ENCODE measurements around the gene IL1RL1.

IL1RL1 gene

GRCh38 chr2:102337012-102337411 lies 25.6 kb downstream of the IL1RL1 start:
- no peak for DNase-seq

- no peak for DNase-seq
Observed at GRCh38 chr2:102337481-102338386, 26.4 kb downstream of the IL1RL1 start.

- DNase-seq = no peak
Observed at GRCh38 chr2:102340778-102341177, 29.4 kb downstream of the IL1RL1 start.

GRCh38 chr2:102342888-102343287 lies 31.5 kb downstream of the IL1RL1 start:
- DNase-seq = no peak

- no peak for DNase-seq
Observed at GRCh38 chr2:102344397-102344796, 33.0 kb downstream of the IL1RL1 start.

GRCh38 chr2:102345329-102345920 lies 34.1 kb downstream of the IL1RL1 start:
- DNase-seq = no peak

- DNase-seq = no peak
Observed at GRCh38 chr2:102346381-102347130, 35.2 kb downstream of the IL1RL1 start.

- DNase-seq = no peak
Observed at GRCh38 chr2:102350137-102350793, 38.9 kb downstream of the IL1RL1 start.

GRCh38 chr2:102355526-102356380 lies 44.4 kb downstream of the IL1RL1 start, which contains the start of gene IL18R1:
IL18R1 (plus strand) TSS chr2:102355796; CDS start chr2:102362661, 6,865 bp downstream.
- peak; percentile 66 for DNase-seq

- no peak for DNase-seq
Observed at GRCh38 chr2:102356381-102356712, 45.0 kb downstream of the IL1RL1 start.

GRCh38 chr2:102356741-102357140 lies 45.4 kb downstream of the IL1RL1 start:
- DNase-seq = no peak

- DNase-seq = no peak
Observed at GRCh38 chr2:102357937-102358336, 46.6 kb downstream of the IL1RL1 start.

- DNase-seq = peak; percentile 35
Observed at GRCh38 chr2:102358496-102358895, 47.1 kb downstream of the IL1RL1 start.

GRCh38 chr2:102359527-102359926 lies 48.2 kb downstream of the IL1RL1 start:
- no peak for DNase-seq

GRCh38 chr2:102361632-102362241 lies 50.4 kb downstream of the IL1RL1 start:
- DNase-seq = no peak

GRCh38 chr2:102365763-102366162 lies 54.4 kb downstream of the IL1RL1 start:
- no peak for DNase-seq

GRCh38 chr2:102366406-102367112 lies 55.2 kb downstream of the IL1RL1 start:
- DNase-seq = peak; percentile 38

GRCh38 chr2:102367331-102367971 lies 56.1 kb downstream of the IL1RL1 start:
- peak; percentile 55 for DNase-seq

- DNase-seq = peak; percentile 35
Observed at GRCh38 chr2:102368461-102369109, 57.2 kb downstream of the IL1RL1 start.

- DNase-seq = no peak
Observed at GRCh38 chr2:102369866-102370265, 58.5 kb downstream of the IL1RL1 start.
